Measurements from ENCODE around the gene CCNF.
"Not testable (repeated sequence)": the region's sequence is repeated elsewhere in the genome, so short reads cannot be mapped to it uniquely, and the experiment has no call there.

The CCNF gene

GRCh38 chr16:2429034-2429770 lies at the start of gene CCNF:
CCNF (plus strand) TSS chr16:2429447; CDS start chr16:2429482, 35 bp downstream.
- DNase-seq = peak; percentile 97

GRCh38 chr16:2383501-2383900 lies 45.7 kb upstream of the CCNF start:
- DNase-seq = no peak

GRCh38 chr16:2384426-2384825 lies 44.8 kb upstream of the CCNF start:
- no peak for DNase-seq

GRCh38 chr16:2385190-2385836 lies 43.9 kb upstream of the CCNF start:
- no peak for DNase-seq

GRCh38 chr16:2385982-2386381 lies 43.3 kb upstream of the CCNF start:
- not testable (repeated sequence) for DNase-seq

GRCh38 chr16:2386990-2387389 lies 42.3 kb upstream of the CCNF start:
- no peak for DNase-seq

GRCh38 chr16:2388139-2388874 lies 40.9 kb upstream of the CCNF start:
- no peak for DNase-seq

GRCh38 chr16:2388875-2389433 lies 40.3 kb upstream of the CCNF start:
- no peak for DNase-seq

- no peak for DNase-seq
Measured at GRCh38 chr16:2392025-2392424, 37.2 kb upstream of the CCNF start.

- DNase-seq = no peak
Measured at GRCh38 chr16:2398520-2398919, 30.7 kb upstream of the CCNF start.

- DNase-seq = no peak
Measured at GRCh38 chr16:2404099-2404498, 25.1 kb upstream of the CCNF start.

GRCh38 chr16:2415085-2415484 lies 14.2 kb upstream of the CCNF start:
- no peak for DNase-seq

- no peak for DNase-seq
Measured at GRCh38 chr16:2420035-2420434, 9.2 kb upstream of the CCNF start.

- DNase-seq = no peak
Measured at GRCh38 chr16:2422123-2422867, 7.0 kb upstream of the CCNF start.

GRCh38 chr16:2424061-2425007 lies 4.9 kb upstream of the CCNF start:
- DNase-seq = no peak

GRCh38 chr16:2425008-2425518 lies 4.2 kb upstream of the CCNF start:
- no peak for DNase-seq

- DNase-seq = no peak
Measured at GRCh38 chr16:2425825-2426430, 3.3 kb upstream of the CCNF start.

- DNase-seq = no peak
Measured at GRCh38 chr16:2426941-2427361, 2.3 kb upstream of the CCNF start.

GRCh38 chr16:2427526-2427925 lies 1.7 kb upstream of the CCNF start:
- DNase-seq = no peak

GRCh38 chr16:2428051-2428783 lies 1.0 kb upstream of the CCNF start:
- no peak for DNase-seq

- no peak for DNase-seq
Measured at GRCh38 chr16:2428784-2429033, 538 bp upstream of the CCNF start.
